MM.1S (cell line): ENCODE results near the gene HYI.

Source experiments
- DNase-seq: peaks from one replicate; pipeline ENCODE4 v3.0.0-alpha.2; 2015
- H2AFZ ChIP-seq: fragments of 300-600 bp; sonication (generic); 2 replicates; pipeline ENCODE4 v1.6.0; 2016; ENCODE audit warnings: antibody characterized with exemption, low read length
- H3F3A ChIP-seq: fragments of 300-600 bp; sonication (generic); 2 replicates; pipeline ENCODE4 v1.6.1; 2016; ENCODE audit warnings: mild to moderate bottlenecking, antibody characterized with exemption, low read length, moderate library complexity, mixed read lengths; ENCODE audit not compliant: insufficient read depth
- H3K27ac ChIP-seq: fragments of 300-600 bp; sonication (generic); 2 replicates; pipeline ENCODE4 v1.5.1; 2016; ENCODE audit warnings: mild to moderate bottlenecking, low read length
- H3K27me3 ChIP-seq: fragments of 300-600 bp; sonication (generic); replicated peaks from 2 replicates; pipeline ENCODE4 v1.6.0; 2016; ENCODE audit warnings: low read length; ENCODE audit not compliant: insufficient read depth
- H3K36me3 ChIP-seq: fragments of 300-600 bp; sonication (generic); replicated peaks from 2 replicates; pipeline ENCODE4 v1.6.1; 2016; ENCODE audit warnings: mild to moderate bottlenecking, low read length, mixed read lengths; ENCODE audit not compliant: insufficient read depth
- H3K4me1 ChIP-seq: fragments of 300-600 bp; sonication (generic); 2 replicates; pipeline ENCODE4 v1.6.1; 2016; ENCODE audit warnings: low read length, mixed read lengths
- H3K4me2 ChIP-seq: fragments of 300-600 bp; sonication (generic); 2 replicates; pipeline ENCODE4 v1.6.0; 2016; ENCODE audit warnings: low read depth, low read length
- H3K4me3 ChIP-seq: fragments of 300-600 bp; sonication (generic); 2 replicates; pipeline ENCODE4 v1.5.1; 2016; ENCODE audit warnings: low read length, mixed read lengths
- H3K79me2 ChIP-seq: fragments of 300-600 bp; sonication (generic); 2 replicates; pipeline ENCODE4 v1.6.1; 2016; ENCODE audit warnings: mixed run types, low read length, mixed read lengths
- H3K9ac ChIP-seq: fragments of 300-600 bp; sonication (generic); 2 replicates; pipeline ENCODE4 v1.6.1; 2016; ENCODE audit warnings: low read length, mixed read lengths
- H3K9me2 ChIP-seq: fragments of 300-600 bp; sonication (generic); replicated peaks from 2 replicates; pipeline ENCODE4 v1.6.1; 2016; ENCODE audit warnings: mild to moderate bottlenecking, low read length, mixed read lengths; ENCODE audit not compliant: insufficient read depth
- H3K9me3 ChIP-seq: fragments of 300-600 bp; sonication (generic); replicated peaks from 2 replicates; pipeline ENCODE4 v1.6.1; 2016; ENCODE audit warnings: mild to moderate bottlenecking, low read length, mixed read lengths; ENCODE audit not compliant: insufficient read depth
- H4K20me1 ChIP-seq: fragments of 300-600 bp; sonication (generic); 2 replicates; pipeline ENCODE4 v1.6.1; 2016; ENCODE audit warnings: mild to moderate bottlenecking, low read length, moderate library complexity, mixed read lengths; ENCODE audit not compliant: insufficient read depth
- CTCF ChIP-seq: fragments of 300-600 bp; sonication (generic); IDR thresholded peaks from 2 replicates; pipeline ENCODE4 v1.5.1; 2016; ENCODE audit warnings: antibody characterized with exemption, low read length, mixed read lengths
- EZH2 ChIP-seq: fragments of 300-600 bp; sonication (generic); optimal IDR thresholded peaks from 2 replicates; pipeline ENCODE3; 2017; ENCODE audit warnings: low read depth, mild to moderate bottlenecking, antibody characterized with exemption, low read length, mixed read lengths
- EZH2phosphoT487 ChIP-seq: fragments of 300-600 bp; sonication (generic); IDR thresholded peaks from 2 replicates; pipeline ENCODE4 v1.6.1; 2018; ENCODE audit warnings: antibody characterized with exemption, low read length

Gene HYI

GRCh38 chr1:43445606-43446387 is 7.9 kb downstream of the HYI start:
- H3K27me3 ChIP-seq, result no peaks in the 10 kb centered on the region
- H3K79me2 ChIP-seq, result no peaks in the 10 kb centered on the region
- no peak overlapping the region for H3K4me2 ChIP-seq
- H3K27ac ChIP-seq, result no peak overlapping the region
- H3K9me2 ChIP-seq, result no peaks in the 10 kb centered on the region
- H3F3A ChIP-seq, result no peaks in the 10 kb centered on the region
- H3K9me3 ChIP-seq, result no peaks in the 10 kb centered on the region
- no peaks in the 10 kb centered on the region for H3K36me3 ChIP-seq
- no peak overlapping the region for H3K4me3 ChIP-seq
- TF ChIP-seq EZH2 (no peak), EZH2phosphoT487 (no peak), CTCF (no peak)
- no peak overlapping the region for H3K9ac ChIP-seq
- no peaks in the 10 kb centered on the region for H4K20me1 ChIP-seq
- no peaks in the 10 kb centered on the region for H3K4me1 ChIP-seq
- H2AFZ ChIP-seq, result no peak overlapping the region
- DNase-seq, result no peak

- Histone ChIP-seq H3K9me2 (no peaks in the 10 kb centered on the region), H3K4me3 (no peak overlapping the region), H3K79me2 (no peaks in the 10 kb centered on the region), H3K4me1 (no peaks in the 10 kb centered on the region), H2AFZ (no peak overlapping the region), H3K9ac (no peak overlapping the region), H3K4me2 (no peak overlapping the region), H3K27ac (no peak overlapping the region), H4K20me1 (no peaks in the 10 kb centered on the region), H3K9me3 (no peaks in the 10 kb centered on the region), H3K36me3 (no peaks in the 10 kb centered on the region), H3K27me3 (no peaks in the 10 kb centered on the region), H3F3A (no peaks in the 10 kb centered on the region)
- DNase-seq, result no peak
- TF ChIP-seq CTCF (no peak), EZH2 (no peak), EZH2phosphoT487 (no peak)
These were observed 8.9 kb downstream of the HYI start for GRCh38 chr1:43444836-43445235.

GRCh38 chr1:43444151-43444828 is 9.4 kb downstream of the HYI start:
- no peak for TF ChIP-seq EZH2
- no peak overlapping the region for H2AFZ ChIP-seq
- DNase-seq, result no peak
- H3K27me3 ChIP-seq, result no peaks in the 10 kb centered on the region
- H3K36me3 ChIP-seq, result no peaks in the 10 kb centered on the region
- H3K9me3 ChIP-seq, result no peaks in the 10 kb centered on the region
- no peak overlapping the region for H3K4me2 ChIP-seq
- no peak overlapping the region for H3K4me3 ChIP-seq
- H3K9me2 ChIP-seq, result no peaks in the 10 kb centered on the region
- no peak overlapping the region for H3K9ac ChIP-seq
- no peaks in the 10 kb centered on the region for H3K4me1 ChIP-seq
- no peaks in the 10 kb centered on the region for H3F3A ChIP-seq
- no peaks in the 10 kb centered on the region for H4K20me1 ChIP-seq
- no peaks in the 10 kb centered on the region for H3K79me2 ChIP-seq
- H3K27ac ChIP-seq, result no peak overlapping the region
